GM20000 (cell line): Measurements from ENCODE around the gene SGCD.

Source experiments
- DNase-seq: peaks from one replicate; pipeline ENCODE4 v3.0.0; 2012; ENCODE audit warnings: low spot score
- TF ChIP-seq, protein P1 (sequence below): IDR thresholded peaks from 2 replicates; pipeline ENCODE4 v1.5.1; 2012; ENCODE audit warnings: mild to moderate bottlenecking, control low read depth; ENCODE audit errors: extremely low read depth, missing control alignments

SGCD gene

DNA sequence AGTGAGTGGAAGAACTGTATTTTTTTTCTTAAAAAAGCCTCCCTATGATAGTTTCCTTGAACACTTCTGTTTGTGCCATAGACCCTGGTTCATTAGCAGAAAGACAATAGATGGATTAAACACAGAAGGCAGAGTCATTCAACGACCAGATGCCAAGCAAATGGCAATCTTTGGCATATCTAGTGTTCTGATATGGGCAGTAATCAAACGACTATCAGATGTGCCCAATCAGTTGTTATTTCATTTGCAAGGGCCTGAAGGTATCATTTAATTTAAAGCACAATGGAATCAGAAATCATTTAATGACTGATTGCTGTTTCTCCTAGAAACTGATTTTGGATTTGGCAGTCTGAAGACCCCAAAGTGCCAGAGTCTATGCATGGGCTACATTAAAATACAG, 61.3 kb downstream of the SGCD start:
- DNase-seq: no peak
- TF ChIP-seq, protein P1, sequence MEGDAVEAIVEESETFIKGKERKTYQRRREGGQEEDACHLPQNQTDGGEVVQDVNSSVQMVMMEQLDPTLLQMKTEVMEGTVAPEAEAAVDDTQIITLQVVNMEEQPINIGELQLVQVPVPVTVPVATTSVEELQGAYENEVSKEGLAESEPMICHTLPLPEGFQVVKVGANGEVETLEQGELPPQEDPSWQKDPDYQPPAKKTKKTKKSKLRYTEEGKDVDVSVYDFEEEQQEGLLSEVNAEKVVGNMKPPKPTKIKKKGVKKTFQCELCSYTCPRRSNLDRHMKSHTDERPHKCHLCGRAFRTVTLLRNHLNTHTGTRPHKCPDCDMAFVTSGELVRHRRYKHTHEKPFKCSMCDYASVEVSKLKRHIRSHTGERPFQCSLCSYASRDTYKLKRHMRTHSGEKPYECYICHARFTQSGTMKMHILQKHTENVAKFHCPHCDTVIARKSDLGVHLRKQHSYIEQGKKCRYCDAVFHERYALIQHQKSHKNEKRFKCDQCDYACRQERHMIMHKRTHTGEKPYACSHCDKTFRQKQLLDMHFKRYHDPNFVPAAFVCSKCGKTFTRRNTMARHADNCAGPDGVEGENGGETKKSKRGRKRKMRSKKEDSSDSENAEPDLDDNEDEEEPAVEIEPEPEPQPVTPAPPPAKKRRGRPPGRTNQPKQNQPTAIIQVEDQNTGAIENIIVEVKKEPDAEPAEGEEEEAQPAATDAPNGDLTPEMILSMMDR: no peak

DNA sequence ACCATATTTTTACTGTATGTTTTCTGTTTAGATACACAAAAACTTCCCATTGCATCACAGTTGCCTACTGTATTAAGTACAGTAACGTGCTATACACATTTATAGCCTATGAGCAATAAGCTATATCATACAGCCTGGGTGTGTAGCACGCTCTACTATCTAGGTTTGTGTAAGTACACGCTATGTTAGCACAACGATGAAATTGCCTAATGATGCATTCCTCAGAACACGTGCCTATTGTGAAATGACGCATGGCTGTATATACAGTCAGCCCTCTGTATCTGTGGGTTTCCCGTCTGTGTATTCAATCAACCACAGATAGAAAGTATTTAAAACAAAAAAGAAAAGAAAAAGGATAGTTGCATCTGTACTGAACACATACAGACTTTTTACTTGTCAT, 64.2 kb downstream of the SGCD start:
- TF ChIP-seq, protein P1: no peak
- no peak for DNase-seq

DNA sequence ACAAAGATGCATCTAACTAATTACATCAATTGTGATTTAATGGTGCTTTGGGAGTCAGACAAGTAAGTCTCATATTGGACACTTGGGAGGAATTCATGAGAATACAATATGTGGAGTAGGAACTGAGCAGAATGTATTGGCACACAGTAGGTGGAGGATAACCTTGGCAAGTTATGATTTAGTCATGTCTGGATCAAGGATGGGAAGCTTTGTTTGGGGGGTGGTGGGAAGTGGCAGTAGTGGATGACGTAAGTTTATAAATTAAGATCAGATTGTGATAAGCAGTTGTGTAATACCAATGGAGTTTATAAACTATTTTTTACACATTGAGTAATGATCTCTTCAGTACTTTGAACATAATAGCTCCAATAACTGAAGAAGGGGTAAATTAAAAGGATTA, 67.0 kb downstream of the SGCD start:
- DNase-seq: no peak
- TF ChIP-seq, protein P1: no peak

DNA sequence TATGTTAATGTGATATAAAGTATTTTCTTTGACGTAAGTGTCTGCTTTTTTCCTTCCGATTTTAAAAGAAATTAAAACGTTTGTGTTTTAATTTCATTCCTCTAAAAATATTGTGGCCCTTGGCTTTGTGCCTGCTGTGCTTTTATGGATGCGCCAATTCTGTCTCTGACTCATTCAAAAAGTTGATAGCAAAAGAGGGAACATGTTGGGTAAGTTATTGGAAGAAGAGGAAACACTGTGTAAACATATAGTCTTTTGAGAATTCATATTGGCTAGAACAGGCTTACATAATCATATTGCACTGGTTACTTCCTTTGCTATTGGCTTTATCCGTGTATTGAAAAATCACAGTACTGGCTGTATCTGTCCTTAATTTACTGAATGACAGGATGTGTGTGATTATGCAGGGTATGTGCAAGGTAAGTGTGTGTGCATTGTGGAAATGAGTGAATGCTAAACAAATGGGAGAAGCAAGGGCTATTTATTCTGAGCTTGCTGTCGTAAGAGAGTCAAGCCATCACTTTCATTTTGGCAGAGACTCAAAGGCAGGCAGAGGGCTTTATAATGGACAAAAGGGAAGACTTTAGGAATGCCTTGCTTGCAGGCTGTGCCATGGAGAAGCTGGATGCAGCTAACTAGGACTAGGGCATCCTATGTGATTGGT, 67.8 kb downstream of the SGCD start:
- TF ChIP-seq, protein P1: no peak
- DNase-seq: no peak

DNA sequence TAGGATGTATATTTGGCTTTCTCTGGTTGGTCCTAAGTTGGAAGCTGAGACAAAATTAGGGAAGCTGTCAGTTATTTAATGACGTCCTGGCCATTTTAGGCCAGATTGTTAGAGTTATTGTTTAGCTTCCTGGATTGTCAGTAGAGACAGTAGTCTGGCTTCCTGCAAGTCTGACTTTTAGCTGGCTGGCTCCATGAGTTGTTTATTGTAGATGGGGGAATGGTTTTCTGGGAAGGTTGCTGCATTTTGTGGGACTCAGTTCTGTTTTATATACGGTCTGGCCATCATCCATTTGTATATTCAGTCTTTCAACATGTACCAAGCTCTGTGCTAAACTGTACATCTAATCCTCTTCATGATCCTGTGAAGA, 68.3 kb downstream of the SGCD start:
- TF ChIP-seq, protein P1: no peak
- no peak for DNase-seq

DNA sequence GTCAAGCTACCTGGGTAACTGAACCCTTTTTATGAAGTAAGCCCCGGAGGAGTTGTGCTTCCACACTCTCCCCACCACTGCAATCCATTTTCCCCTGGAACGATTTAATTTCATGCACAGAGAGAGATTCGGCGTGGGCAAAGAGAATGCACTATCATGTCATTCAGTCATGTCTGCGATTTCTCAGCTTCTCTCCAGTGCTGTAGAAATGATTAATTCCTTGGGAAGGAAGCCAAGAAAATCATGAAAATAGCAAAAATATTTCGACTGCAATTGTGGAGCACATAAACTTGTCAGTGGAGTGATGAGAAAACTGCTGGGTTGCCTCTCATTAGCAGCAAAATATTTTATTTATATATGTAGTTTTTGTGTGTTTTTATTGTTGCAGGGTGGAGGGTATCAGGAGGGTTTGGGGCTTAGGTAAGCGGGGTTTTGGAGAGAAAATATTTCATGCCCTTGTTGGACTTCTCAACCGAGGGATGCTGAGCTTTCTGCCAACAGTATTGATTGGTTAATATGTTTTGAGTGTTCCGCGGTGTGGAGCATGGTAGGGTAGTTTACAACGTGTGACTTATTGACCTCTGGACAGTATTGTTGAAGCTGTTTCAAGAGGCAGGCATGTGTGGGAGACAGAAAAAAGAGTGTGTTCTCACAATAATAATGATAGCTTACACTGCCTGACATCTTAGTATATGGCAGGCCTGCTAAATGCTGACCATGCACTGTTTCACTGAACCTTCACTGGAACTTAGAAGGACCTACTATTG, 69.3 kb downstream of the SGCD start:
- no peak for DNase-seq
- TF ChIP-seq, protein P1: no peak

DNA sequence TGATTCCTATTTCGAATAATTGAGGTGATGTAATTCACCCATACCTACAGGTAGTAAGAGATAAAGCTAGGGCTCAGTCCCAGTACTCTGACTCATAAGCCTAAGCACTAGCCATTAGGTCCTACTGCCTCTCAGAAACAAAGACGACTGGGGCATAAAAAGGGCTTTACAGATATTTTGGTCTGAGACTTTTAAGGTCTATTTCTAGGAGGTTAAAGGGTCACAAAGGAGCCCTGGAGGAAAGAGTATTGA, 69.8 kb downstream of the SGCD start:
- TF ChIP-seq, protein P1: no peak
- DNase-seq: no peak
